C4-2B (cell line): ENCODE measurements around the gene RASA4B.
"Not testable (repeated sequence)": the region's sequence is repeated elsewhere in the genome, so short reads cannot be mapped to it uniquely, and the experiment has no call there.

Experiments used
- ZFX ChIP-seq: fragments of 450-650 bp; IDR thresholded peaks from 2 replicates; pipeline ENCODE4 v1.6.1; 2017
- TF ChIP-seq, protein P1 (sequence below): fragments of 450-650 bp; conservative IDR thresholded peaks from 2 replicates; pipeline ENCODE4 v1.5.1; 2017; ENCODE audit warnings: mild to moderate bottlenecking

DNA sequence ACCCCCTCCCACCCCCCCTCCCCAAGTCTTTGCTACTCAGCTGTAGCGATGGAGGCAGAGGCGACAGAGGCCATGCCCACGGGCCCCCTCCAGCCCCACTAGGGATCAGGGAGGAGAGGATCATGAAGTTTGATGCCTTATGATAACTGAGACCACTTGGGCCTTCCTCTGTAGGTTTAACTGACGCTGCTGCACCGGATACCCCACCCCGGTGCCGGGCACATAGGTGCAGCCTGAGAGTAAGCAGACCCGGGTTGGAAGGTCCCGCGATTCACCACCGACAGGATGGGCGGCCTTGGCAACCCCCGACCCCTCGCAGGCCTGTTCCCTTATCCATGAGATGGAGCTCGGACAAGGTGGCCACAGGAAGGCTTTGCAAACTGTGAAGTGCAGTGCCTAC is 23.6 kb downstream of the RASA4B start:
- TF ChIP-seq, protein P1, sequence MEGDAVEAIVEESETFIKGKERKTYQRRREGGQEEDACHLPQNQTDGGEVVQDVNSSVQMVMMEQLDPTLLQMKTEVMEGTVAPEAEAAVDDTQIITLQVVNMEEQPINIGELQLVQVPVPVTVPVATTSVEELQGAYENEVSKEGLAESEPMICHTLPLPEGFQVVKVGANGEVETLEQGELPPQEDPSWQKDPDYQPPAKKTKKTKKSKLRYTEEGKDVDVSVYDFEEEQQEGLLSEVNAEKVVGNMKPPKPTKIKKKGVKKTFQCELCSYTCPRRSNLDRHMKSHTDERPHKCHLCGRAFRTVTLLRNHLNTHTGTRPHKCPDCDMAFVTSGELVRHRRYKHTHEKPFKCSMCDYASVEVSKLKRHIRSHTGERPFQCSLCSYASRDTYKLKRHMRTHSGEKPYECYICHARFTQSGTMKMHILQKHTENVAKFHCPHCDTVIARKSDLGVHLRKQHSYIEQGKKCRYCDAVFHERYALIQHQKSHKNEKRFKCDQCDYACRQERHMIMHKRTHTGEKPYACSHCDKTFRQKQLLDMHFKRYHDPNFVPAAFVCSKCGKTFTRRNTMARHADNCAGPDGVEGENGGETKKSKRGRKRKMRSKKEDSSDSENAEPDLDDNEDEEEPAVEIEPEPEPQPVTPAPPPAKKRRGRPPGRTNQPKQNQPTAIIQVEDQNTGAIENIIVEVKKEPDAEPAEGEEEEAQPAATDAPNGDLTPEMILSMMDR, result not testable (repeated sequence)
- TF ChIP-seq ZFX, result not testable (repeated sequence)
